ENCODE data around the gene IGFL1.

DNA sequence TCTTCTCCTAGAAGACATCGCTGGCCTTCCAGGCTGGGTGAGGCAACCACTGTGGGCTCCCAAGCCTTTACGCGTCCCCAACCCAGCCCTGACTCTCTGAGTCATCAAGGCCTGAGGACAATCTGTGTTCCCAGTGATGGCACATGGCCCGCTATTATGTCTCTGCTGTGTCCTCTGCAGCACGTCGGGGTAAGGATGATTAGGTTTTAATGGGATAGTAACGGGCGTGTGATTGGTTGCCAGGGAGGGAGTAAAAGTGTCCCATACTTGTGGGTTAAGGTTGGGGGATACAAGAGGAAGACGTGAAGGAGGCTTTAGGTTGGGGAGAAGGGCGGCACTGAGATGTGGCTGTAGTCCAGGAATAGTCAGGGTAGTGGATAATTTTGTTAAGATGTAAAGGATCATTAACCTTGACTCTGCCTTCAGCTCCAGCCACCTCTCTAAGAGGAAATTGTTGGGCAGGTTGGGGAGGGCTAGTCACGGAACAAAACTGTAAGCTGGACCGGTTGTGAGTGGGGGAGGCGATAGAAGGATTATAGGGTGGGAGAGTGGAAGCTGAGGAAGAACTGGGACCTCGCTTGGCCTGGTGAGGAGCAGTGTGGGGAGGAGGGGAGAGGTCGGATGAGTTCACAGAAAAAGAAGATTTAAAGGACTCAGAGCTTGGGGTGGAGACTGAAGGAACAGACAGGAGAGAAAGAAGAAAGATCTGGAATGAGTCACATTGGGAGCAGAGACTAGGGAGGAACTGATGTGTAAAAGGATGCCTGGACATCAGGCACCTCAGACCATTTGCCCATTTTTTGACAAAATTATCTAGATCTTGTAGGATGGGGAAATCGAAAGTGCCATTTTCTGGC lies 27.9 kb upstream of the IGFL1 start:
- no peak for TF ChIP-seq EP300 (IDR thresholded peaks at IDR 0.05; ENCODE audit: borderline replicate concordance in 1 of 2, low read depth in 2 of 2, low read length in 2 of 2)
- no peak for TF ChIP-seq ATF3 (IDR thresholded peaks at IDR 0.05; ENCODE audit: insufficient read depth, low read depth, low read length)
- no peak for TF ChIP-seq CHD7 (IDR thresholded peaks at IDR 0.05; ENCODE audit: insufficient replicate concordance, low read length)
- TF ChIP-seq CTCF (IDR thresholded peaks at IDR 0.05; ENCODE audit: control extremely low read depth in 1 of 3, insufficient read depth in 1 of 3, low read depth in 1 of 3, low read length in 3 of 3), result no peak

Measured in H1 (cell line).